NOMO-1 treated with dmso at 0.1 percent for 144 hours (cell line): ENCODE results near the gene APP.

Source experiments
- DNase-seq: peaks from one replicate; lab custom pipeline; 2025; ENCODE audit not compliant: unreplicated experiment; lab: John Stamatoyannopoulos, UW

Gene APP

GRCh38 chr21:26130249-26130881, 40.2 kb downstream of the APP start:
- no peak for DNase-seq

- no peak for DNase-seq
Observed at GRCh38 chr21:26127918-26128317, 42.7 kb downstream of the APP start.

- no peak for DNase-seq
Observed at GRCh38 chr21:26127073-26127814, 43.3 kb downstream of the APP start.

- DNase-seq = no peak
Observed at GRCh38 chr21:26126168-26126553, 44.4 kb downstream of the APP start.

GRCh38 chr21:26125433-26126167, 45.0 kb downstream of the APP start:
- DNase-seq = no peak

GRCh38 chr21:26124896-26125295, 45.7 kb downstream of the APP start:
- DNase-seq = no peak

- no peak for DNase-seq
Observed at GRCh38 chr21:26124421-26124833, 46.1 kb downstream of the APP start.

- DNase-seq = no peak
Observed at GRCh38 chr21:26123012-26123411, 47.6 kb downstream of the APP start.

- DNase-seq = no peak
Observed at GRCh38 chr21:26120828-26121227, 49.7 kb downstream of the APP start.

- no peak for DNase-seq
Observed at GRCh38 chr21:26119906-26120305, 50.7 kb downstream of the APP start.

GRCh38 chr21:26118938-26119540, 51.5 kb downstream of the APP start:
- DNase-seq = no peak

GRCh38 chr21:26117972-26118367, 52.6 kb downstream of the APP start:
- DNase-seq = no peak

GRCh38 chr21:26117324-26117971, 53.1 kb downstream of the APP start:
- no peak for DNase-seq

- DNase-seq = no peak
Observed at GRCh38 chr21:26116456-26117011, 54.0 kb downstream of the APP start.

- DNase-seq = no peak
Observed at GRCh38 chr21:26115899-26116298, 54.7 kb downstream of the APP start.

GRCh38 chr21:26115305-26115704, 55.3 kb downstream of the APP start:
- no peak for DNase-seq

GRCh38 chr21:26112975-26113374, 57.6 kb downstream of the APP start:
- DNase-seq = no peak

GRCh38 chr21:26112127-26112742, 58.3 kb downstream of the APP start:
- no peak for DNase-seq

GRCh38 chr21:26110715-26111114, 59.9 kb downstream of the APP start:
- DNase-seq = no peak

- no peak for DNase-seq
Observed at GRCh38 chr21:26107429-26107828, 63.1 kb downstream of the APP start.
